GM21447 (cell line): ENCODE results near the gene RAB26.
"Not testable (repeated sequence)": the region's sequence is repeated elsewhere in the genome, so short reads cannot be mapped to it uniquely, and the experiment has no call there.

Experiments used
- ATAC-seq: cut with Tn5 transposase; IDR thresholded peaks from one replicate; pipeline ENCODE4 v1.9.1; 2021; ENCODE audit not compliant: unreplicated experiment

Gene RAB26

GRCh38 chr16:2195322-2196161, 47.1 kb downstream of the RAB26 start:
- no peak for ATAC-seq

GRCh38 chr16:2196162-2196980, 47.9 kb downstream of the RAB26 start, which contains the start of gene CASKIN1:
TSS of gene CASKIN1 (minus strand) at chr16:2196605. CDS start at chr16:2196432, 173 bp downstream.
- ATAC-seq, result no peak

GRCh38 chr16:2196981-2197511, 48.6 kb downstream of the RAB26 start:
- no peak for ATAC-seq

- no peak for ATAC-seq
These were observed 49.3 kb downstream of the RAB26 start for GRCh38 chr16:2197765-2198164.

- ATAC-seq, result no peak
These were observed 49.9 kb downstream of the RAB26 start for GRCh38 chr16:2198283-2198682.

GRCh38 chr16:2199095-2199494, 50.7 kb downstream of the RAB26 start:
- no peak for ATAC-seq

GRCh38 chr16:2199621-2200139, 51.3 kb downstream of the RAB26 start:
- ATAC-seq, result no peak

- ATAC-seq, result no peak
These were observed 51.9 kb downstream of the RAB26 start for GRCh38 chr16:2200313-2200712.

- ATAC-seq, result not testable (repeated sequence)
These were observed 54.8 kb downstream of the RAB26 start for GRCh38 chr16:2203119-2203688.
